ENCODE results near the gene PARD3B. TPM values are rescaled to one million over a fixed set of nuclear protein-coding genes. Genes with fewer than 3 reads are reported as not detected.
A peak's percentile ranks its signal among the peaks of the same experiment; 100 is the strongest.

The PARD3B gene
- total and polyA plus RNA-seq, 2 of the 4 experiments (the other 2 are of a cell fraction): 3.3 to 15.6 TPM

- peak overlapping the region; percentile 46 for H2BK5ac ChIP-seq (ENCODE audit: low read depth, low read length, poor library complexity, severe bottlenecking)
- peak overlapping the region; percentile 43; the same call in 1 of the 2 replicates for H3K4ac ChIP-seq (ENCODE audit: low read depth, low read length)
- 0 out of 2 replicates have a peak overlapping the region, but pooled peaks have one; percentile 18 for H3K14ac ChIP-seq (replicated peaks; ENCODE audit: low read depth, low read length)
- no peak overlapping the region for H3K27ac ChIP-seq (ENCODE audit: insufficient read depth, low read length)
- ChIA-PET POLR2A (ENCODE audit: unreplicated experiment) (no interaction called here), CTCF (no interaction called here)
- peaks cover 5% of the 10 kb centered on the region for H3K9me1 ChIP-seq (ENCODE audit: insufficient read depth, low read length)
- H3K4me1 ChIP-seq (ENCODE audit: control insufficient read depth, insufficient read depth, low read length): peaks cover 9% of the 10 kb centered on the region; the same call in 1 of the 2 replicates
- no peak overlapping the region for H2AFZ ChIP-seq (replicated peaks; ENCODE audit: low read length, poor library complexity)
- in situ Hi-C loops (cut with MboI; ENCODE audit: low sequenced_read_pairs) (no loop called here), dilution Hi-C loops (cut with HindIII; ENCODE audit: low sequenced_read_pairs, unreplicated experiment) (no loop called here), intact Hi-C loops (cut with micrococcal nuclease) (no loop called here)
- peaks cover 13 to 19% of the 10 kb centered on the region in 2 experiments for H3K79me1 ChIP-seq (ENCODE audit: low read depth in 1 of 2, low read length in 2 of 2)
- 0 out of 2 replicates have a peak overlapping the region, but pooled peaks have one; percentile 41 for H4K91ac ChIP-seq (ENCODE audit: insufficient read depth, low read depth, low read length)
- no peak overlapping the region for H3K23ac ChIP-seq (ENCODE audit: low read depth, low read length)
- H2AK9ac ChIP-seq (replicated peaks; ENCODE audit: low read depth, low read length, poor library complexity): no peak overlapping the region
- H3K9ac ChIP-seq (ENCODE audit: low read depth, low read length): no peak overlapping the region
- no peak overlapping the region for H3K56ac ChIP-seq (ENCODE audit: extremely low read depth, insufficient read depth, low read length)
- DNase-seq (peak; percentile 17), ATAC-seq (ENCODE audit: low read depth) (peak; percentile 61)
- H3K4me2 ChIP-seq (ENCODE audit: low read depth, low read length): no peak overlapping the region; the same call in 1 of the 2 replicates
- no peak overlapping the region for H3K18ac ChIP-seq (ENCODE audit: low read depth, low read length)
- H2BK15ac ChIP-seq (ENCODE audit: low read depth, low read length): no peak overlapping the region
- 0 out of 2 replicates have a peak overlapping the region, but pooled peaks have one; percentile 31 for H2AK5ac ChIP-seq (ENCODE audit: low read depth, low read length)
- H3K27me3 ChIP-seq (ENCODE audit: control insufficient read depth, insufficient read depth, low read length): no peaks in the 10 kb centered on the region
- no TSS peak for BruUV-seq (replicated peaks)
- H4K20me1 ChIP-seq (ENCODE audit: insufficient read depth, low read length): no peaks in the 10 kb centered on the region
- H4K8ac ChIP-seq (ENCODE audit: low read depth in 2 of 2, low read length in 2 of 2): peak overlapping the region in 1 of 2 experiments; percentile 60; a peak in 3 of 4 replicates
- H4K5ac ChIP-seq (ENCODE audit: low read depth, low read length): no peak overlapping the region
- H3K36me3 ChIP-seq (ENCODE audit: control insufficient read depth, insufficient read depth, low read length): no peaks in the 10 kb centered on the region
- no peaks in the 10 kb centered on the region for H3K9me3 ChIP-seq (ENCODE audit: control insufficient read depth, insufficient read depth, low read length)
- peak overlapping the region; percentile 62 for H2BK20ac ChIP-seq (ENCODE audit: low read depth, low read length)
- no peak for TF ChIP-seq SMC3 (IDR thresholded peaks at IDR 0.05; ENCODE audit: low read depth, low read length)
- no peak for TF ChIP-seq MXI1 (IDR thresholded peaks at IDR 0.05; ENCODE audit: borderline replicate concordance, low read depth, low read length)
- no peak for TF ChIP-seq RCOR1 (IDR thresholded peaks at IDR 0.05; ENCODE audit: insufficient replicate concordance, low read length)
- no peak for TF ChIP-seq POLR2A (IDR thresholded peaks at IDR 0.05; ENCODE audit: low read depth, low read length)
- TF ChIP-seq USF2 (IDR thresholded peaks at IDR 0.05; ENCODE audit: low read depth, low read length): no peak
- TF ChIP-seq BHLHE40 (IDR thresholded peaks at IDR 0.05; ENCODE audit: low read depth, low read length): no peak
- TF ChIP-seq CEBPB (IDR thresholded peaks at IDR 0.05; ENCODE audit: low read depth, low read length): no peak
- no peak for TF ChIP-seq CHD1 (IDR thresholded peaks at IDR 0.05; ENCODE audit: low read depth, low read length)
- TF ChIP-seq MAZ (IDR thresholded peaks at IDR 0.05; ENCODE audit: borderline replicate concordance, low read depth, low read length): no peak
- no peak for TF ChIP-seq FOS (IDR thresholded peaks at IDR 0.05; ENCODE audit: low read depth, low read length)
- no peak overlapping the region for H3K4me3 ChIP-seq (ENCODE audit: insufficient read depth, low read depth, low read length)
- peak overlapping the region; percentile 75 for H2BK120ac ChIP-seq (ENCODE audit: low read depth, low read length)
These were observed 246.0 kb downstream of the PARD3B start for GRCh38 chr2:204791230-204791629.
